Activated CD8-positive, alpha-beta memory T cell treated with anti-CD3 and anti-CD28 coated beads for 36 hours (primary cell): ENCODE results near the gene PRKAG2. TPM values are rescaled to one million over a fixed set of nuclear protein-coding genes. Genes with fewer than 3 reads are reported as not detected.

Experiments
- CTCF ChIA-PET: fragments of 350-600 bp; sonication (Branson Sonifier 250); formaldehyde crosslinking; loops from one replicate; lab custom pipeline; 2021; ENCODE audit warnings: antibody characterized with exemption; lab: Charles Lee
- POLR2A ChIA-PET: fragments of 350-600 bp; sonication (Branson Sonifier 250); formaldehyde crosslinking; loops from one replicate; lab custom pipeline; 2021; ENCODE audit warnings: antibody characterized with exemption; lab: Charles Lee
- total RNA-seq, 2 experiments: library from RNA; stranded (reverse); gene quantifications; one replicate each; pipeline ENCODE4 v1.2.3, GENCODE V29; 2021

Gene PRKAG2
- total RNA-seq, 2 experiments from 2014 or later = 23.6 to 24.8 TPM

GRCh38 chr7:151773797-151774196 is 103.1 kb downstream of the PRKAG2 start:
- ChIA-PET CTCF (interaction anchor here (2.1 kb wide), 1 partner anchor 9 kb away, joined by 9 read pairs; no protein-coding TSS in a partner anchor), POLR2A (no interaction called here)

DNA sequence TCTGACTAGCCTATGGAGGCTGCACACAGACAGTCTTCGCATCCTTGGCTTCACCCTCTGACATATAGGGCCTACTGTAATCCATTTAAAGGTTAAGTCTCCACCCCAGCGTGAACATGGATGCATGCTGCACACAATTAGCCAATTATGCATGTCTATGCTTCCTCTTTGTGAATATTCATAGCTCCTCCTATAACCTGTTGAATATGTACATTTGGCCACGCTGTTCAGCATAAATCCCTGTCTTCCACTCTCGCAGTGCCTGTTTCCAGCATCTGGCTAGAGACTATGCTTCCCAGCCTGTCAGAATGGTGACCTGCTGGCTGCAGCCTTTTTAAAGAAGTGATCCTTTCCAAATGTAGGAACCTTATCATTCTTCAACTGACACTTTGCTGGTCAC is 106.7 kb downstream of the PRKAG2 start:
- ChIA-PET POLR2A (no interaction called here), CTCF (interaction anchor here (3.1 to 5.3 kb wide), 2 partner anchors 11 to 13 kb away, joined by 15 to 32 read pairs; no protein-coding TSS in a partner anchor)

GRCh38 chr7:151769188-151769821 is 107.6 kb downstream of the PRKAG2 start:
- POLR2A ChIA-PET = interaction anchor here (0.6 to 1.7 kb wide), 2 partner anchors 13 to 137 kb away, joined by 4 to 6 read pairs; no protein-coding TSS in a partner anchor
- CTCF ChIA-PET = interaction anchor here (3.1 to 5.3 kb wide), 2 partner anchors 10 to 14 kb away, joined by 15 to 32 read pairs; no protein-coding TSS in a partner anchor

- ChIA-PET CTCF (interaction anchor here (3.1 to 5.3 kb wide), 2 partner anchors 10 to 14 kb away, joined by 15 to 32 read pairs; no protein-coding TSS in a partner anchor), POLR2A (interaction anchor here (0.6 to 1.7 kb wide), 2 partner anchors 14 to 136 kb away, joined by 4 to 6 read pairs; no protein-coding TSS in a partner anchor)
Observed at GRCh38 chr7:151768805-151769187, 108.1 kb downstream of the PRKAG2 start.

- CTCF ChIA-PET = interaction anchor here (1.1 to 5.3 kb wide), 5 partner anchors 9 to 138 kb away, joined by 3 to 32 read pairs (median 5); no protein-coding TSS in a partner anchor
Observed at GRCh38 chr7:151767557-151767956, 109.4 kb downstream of the PRKAG2 start.

GRCh38 chr7:151764056-151764920 is 112.6 kb downstream of the PRKAG2 start:
- ChIA-PET CTCF (interaction anchor here (2.0 kb wide), 1 partner anchor 18 kb away, joined by 7 read pairs; no protein-coding TSS in a partner anchor), POLR2A (no interaction called here)

More at GRCh38 chr7:151767557-151767956, 109.4 kb downstream of the PRKAG2 start:
- POLR2A ChIA-PET = interaction anchor here (0.5 to 1.7 kb wide), 3 partner anchors 49 to 212 kb away, joined by 6 read pairs; no protein-coding TSS in a partner anchor

DNA sequence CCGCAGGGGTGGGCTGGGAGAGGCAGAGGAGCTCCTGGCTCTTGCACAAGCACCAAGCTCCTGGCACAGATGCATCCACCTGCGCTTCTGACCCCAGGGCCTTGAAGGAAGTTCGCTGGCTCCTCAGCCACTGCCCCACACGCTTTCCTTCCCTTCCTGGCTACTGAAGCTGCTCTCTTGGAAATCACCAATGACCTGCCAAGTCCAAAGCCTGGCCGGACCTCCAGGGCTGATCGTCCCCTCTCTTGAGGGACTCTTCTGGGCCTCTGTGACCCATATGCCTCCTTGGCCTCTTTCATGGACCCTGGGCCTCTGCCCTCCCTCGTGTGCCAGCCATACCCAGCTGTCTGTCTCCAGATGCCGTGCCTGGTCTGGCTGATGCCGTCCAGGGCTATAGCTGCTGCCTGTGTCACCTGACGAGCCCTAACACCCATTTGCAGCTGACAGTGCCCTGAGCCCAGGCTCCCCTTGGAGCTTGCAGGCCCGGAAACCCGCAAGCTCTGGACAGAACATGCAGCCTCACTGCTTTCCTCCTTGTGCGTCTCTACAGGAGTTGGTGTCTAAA is 113.4 kb downstream of the PRKAG2 start:
- ChIA-PET POLR2A (no interaction called here), CTCF (interaction anchor here (2.0 kb wide), 1 partner anchor 19 kb away, joined by 7 read pairs; no protein-coding TSS in a partner anchor)

GRCh38 chr7:151762583-151763245 is 114.2 kb downstream of the PRKAG2 start:
- CTCF ChIA-PET = interaction anchor here (2.0 kb wide), 1 partner anchor 20 kb away, joined by 7 read pairs; no protein-coding TSS in a partner anchor
- POLR2A ChIA-PET = no interaction called here

GRCh38 chr7:151761957-151762356 is 115.0 kb downstream of the PRKAG2 start:
- POLR2A ChIA-PET = no interaction called here
- CTCF ChIA-PET = no interaction called here

DNA sequence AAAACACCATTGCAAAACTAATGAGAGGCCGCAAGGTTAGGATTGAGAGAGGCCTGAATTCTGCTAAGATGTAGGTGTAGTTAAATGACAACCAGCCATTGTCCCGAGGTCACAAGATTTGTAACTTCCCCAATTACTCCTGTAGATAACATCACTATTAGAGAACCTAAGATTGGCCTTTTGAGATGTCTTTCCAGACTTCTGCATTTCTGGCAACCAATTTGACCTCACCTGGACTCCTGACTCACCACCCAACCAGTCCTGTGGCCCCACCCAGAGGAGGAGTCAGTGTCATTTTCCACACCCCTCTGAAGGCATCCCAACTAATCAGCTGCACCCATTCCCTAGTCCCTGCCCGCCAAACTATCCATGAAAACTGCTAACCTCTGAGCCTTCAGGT is 115.7 kb downstream of the PRKAG2 start:
- ChIA-PET POLR2A (no interaction called here), CTCF (no interaction called here)

GRCh38 chr7:151759591-151760042 is 117.3 kb downstream of the PRKAG2 start:
- ChIA-PET POLR2A (interaction anchor here (2.0 kb wide), 1 partner anchor 127 kb away, joined by 6 read pairs; no protein-coding TSS in a partner anchor), CTCF (interaction anchor here (0.8 to 3.2 kb wide), 19 partner anchors 9 to 312 kb away, joined by 3 to 15 read pairs (median 4); no protein-coding TSS in a partner anchor)

DNA sequence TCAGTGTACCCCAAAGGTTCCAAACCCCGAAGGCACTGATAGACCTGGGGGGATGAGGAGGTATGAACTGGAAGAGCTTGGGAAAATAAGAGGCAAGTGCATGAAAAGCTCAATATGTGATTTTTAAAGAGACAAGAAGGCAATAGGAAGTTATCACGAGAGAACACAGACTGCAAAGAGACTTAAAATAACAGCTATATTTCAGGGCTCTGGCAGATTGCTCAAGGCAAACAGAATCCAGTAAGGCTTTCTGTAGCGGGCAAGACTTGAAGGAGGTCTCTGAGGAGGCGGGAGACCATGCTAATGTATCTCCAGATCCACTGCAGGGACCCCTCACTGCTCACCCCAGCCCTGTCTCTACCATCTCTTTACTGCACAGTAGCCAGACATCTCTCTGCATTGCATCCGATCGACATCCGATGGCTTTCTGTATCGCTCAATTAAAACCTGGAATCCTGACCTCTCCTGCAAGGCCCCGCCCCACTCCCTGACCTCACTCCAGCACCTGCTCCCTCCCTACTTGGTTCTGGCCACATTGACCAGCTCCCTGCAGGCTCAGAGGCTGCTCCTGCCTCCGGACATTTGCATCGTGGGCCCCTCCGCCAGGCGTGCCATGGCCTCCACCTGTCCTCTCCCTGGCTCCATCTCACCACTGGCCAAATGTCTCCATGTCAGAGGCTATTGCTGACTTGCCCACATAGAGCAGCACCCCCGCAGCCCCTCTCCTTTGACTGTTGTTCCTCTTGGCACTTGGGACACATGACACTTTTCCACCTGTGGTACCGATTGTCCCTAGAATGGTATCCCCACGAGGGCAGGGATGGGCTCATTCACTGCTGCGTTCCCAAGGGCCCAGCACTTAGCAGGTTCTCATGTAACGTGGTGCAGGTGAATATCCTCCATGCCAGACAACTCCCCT is 118.0 kb downstream of the PRKAG2 start:
- POLR2A ChIA-PET = interaction anchor here (2.0 kb wide), 1 partner anchor 126 kb away, joined by 6 read pairs; no protein-coding TSS in a partner anchor

GRCh38 chr7:151757274-151757673 is 119.6 kb downstream of the PRKAG2 start:
- ChIA-PET CTCF (interaction anchor here (0.8 to 3.2 kb wide), 3 partner anchors 11 to 237 kb away, joined by 3 to 15 read pairs (median 5); no protein-coding TSS in a partner anchor), POLR2A (interaction anchor here (2.3 kb wide), 1 partner anchor 124 kb away, joined by 10 read pairs; no protein-coding TSS in a partner anchor)

More for the DNA sequence above, 118.0 kb downstream of the PRKAG2 start:
- CTCF ChIA-PET = interaction anchor here (0.6 to 3.2 kb wide), 21 partner anchors 9 to 580 kb away, joined by 3 to 15 read pairs (median 3); no protein-coding TSS in a partner anchor

DNA sequence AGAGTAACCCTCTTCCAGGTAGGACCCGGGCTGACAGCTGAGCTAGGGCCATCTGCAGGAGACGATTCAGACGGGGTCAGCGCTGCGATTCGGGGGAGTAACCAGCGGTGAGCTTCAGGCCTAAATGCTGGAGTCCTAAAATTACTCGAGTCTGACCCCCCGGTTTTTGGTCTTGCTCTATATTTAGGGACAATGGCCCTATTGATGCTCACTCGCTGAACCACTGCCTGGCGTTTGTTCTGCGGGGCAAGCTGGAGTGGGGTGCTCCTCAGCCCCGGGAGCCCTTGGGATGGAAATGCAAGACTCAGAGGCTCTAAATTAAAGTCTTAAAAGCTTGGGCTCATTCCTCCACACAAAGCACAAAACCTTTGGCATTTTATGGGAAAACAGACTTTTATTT is 120.0 kb downstream of the PRKAG2 start:
- CTCF ChIA-PET = interaction anchor here (0.8 to 1.5 kb wide), 3 partner anchors 10 to 236 kb away, joined by 3 to 5 read pairs (median 5); no protein-coding TSS in a partner anchor
- POLR2A ChIA-PET = interaction anchor here (2.3 kb wide), 1 partner anchor 124 kb away, joined by 10 read pairs; no protein-coding TSS in a partner anchor

DNA sequence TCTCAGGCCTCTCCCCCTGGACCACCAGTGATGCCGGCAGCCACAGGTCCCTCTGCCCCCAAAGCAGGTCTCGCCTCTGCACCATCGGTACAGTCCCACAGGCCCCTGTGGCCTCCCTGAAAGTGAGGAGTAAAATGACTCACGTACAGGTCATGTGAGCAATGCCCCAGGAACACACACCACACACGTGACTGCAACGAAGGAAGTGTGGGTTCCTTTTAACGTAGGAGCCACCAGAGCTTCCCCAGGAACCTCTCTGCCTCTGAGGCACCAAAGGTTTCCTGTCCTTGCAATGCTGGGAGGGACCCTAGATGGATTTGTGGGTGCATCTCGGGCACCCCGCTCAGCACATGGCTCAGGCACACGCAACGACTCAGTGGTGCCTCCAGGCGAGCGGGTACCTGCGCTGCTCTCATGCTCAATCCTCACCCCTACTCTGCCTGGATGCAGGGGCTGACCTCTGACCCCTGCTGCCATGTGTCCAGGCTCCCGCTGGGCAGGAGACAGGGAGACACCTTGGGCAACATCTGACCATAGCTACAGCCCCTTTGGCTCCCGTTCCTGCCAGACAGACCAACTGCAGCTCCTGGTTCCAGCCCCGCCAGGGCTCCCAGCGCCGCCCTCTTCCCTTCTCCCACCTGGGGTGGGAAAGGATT is 120.7 kb downstream of the PRKAG2 start:
- CTCF ChIA-PET = interaction anchor here (0.8 to 1.5 kb wide), 4 partner anchors 11 to 236 kb away, joined by 3 to 5 read pairs (median 4); no protein-coding TSS in a partner anchor
- POLR2A ChIA-PET = interaction anchor here (2.3 kb wide), 1 partner anchor 123 kb away, joined by 10 read pairs; no protein-coding TSS in a partner anchor
